Prostate gland (tissue), 2 donors: Measurements from ENCODE around the gene SGPL1. TPM values are rescaled to one million over a fixed set of nuclear protein-coding genes. Genes with fewer than 3 reads are reported as not detected.

Source experiments
- DNase-seq: peaks from one replicate; pipeline ENCODE4 v3.0.0-alpha.2; 2019; ENCODE audit warnings: low spot score
- H3K27ac ChIP-seq, 2 donors: fragments of 200-600 bp; sonication (generic); 2 replicates each; pipeline ENCODE4 v1.5.1; 2017 to 2019
- H3K27me3 ChIP-seq: fragments of 200-600 bp; sonication (generic); replicated peaks from 2 replicates; pipeline ENCODE4 v1.5.1; 2019; ENCODE audit not compliant: insufficient read depth
- H3K36me3 ChIP-seq, 2 donors: fragments of 200-600 bp; sonication (generic); 1 replicate in 1 of 2; 2 replicates in 1 of 2; pipeline versions ENCODE4 v1.5.1 to v1.8.1; 2017 to 2019
- H3K4me1 ChIP-seq: fragments of 200-600 bp; sonication (generic); replicated peaks from 2 replicates; pipeline ENCODE4 v1.5.1; 2019
- H3K4me3 ChIP-seq, 2 donors: fragments of 200-600 bp; sonication (generic); 2 replicates each; pipeline ENCODE4 v1.5.1; 2017 to 2019
- H3K9me3 ChIP-seq: fragments of 200-600 bp; sonication (generic); 2 replicates; pipeline ENCODE4 v1.5.1; 2017
- POLR2A ChIP-seq: fragments of 450-650 bp; IDR thresholded peaks from one replicate; pipeline ENCODE4 v1.6.1; 2016; ENCODE audit warnings: antibody characterized with exemption, mild to moderate bottlenecking
- POLR2AphosphoS5 ChIP-seq: sonication (generic); formaldehyde crosslinking; IDR thresholded peaks from one replicate; pipeline ENCODE4 v1.6.1; 2017; ENCODE audit warnings: antibody characterized with exemption
- WGBS: methylation state at CpG from one replicate; pipeline ENCODE4 v1.1.5; 2018; 5-methylcytosine and 5-hydroxymethylcytosine counted together
- intact Hi-C: fragments of 100-400 bp; cut with DNase I; formaldehyde crosslinking; loops from one replicate; pipeline ENCODE4 v1.14.2; 2022
- total RNA-seq, 2 donors: library from RNA; depleted of rRNA; stranded (reverse); fragments of >200 nt; gene quantifications; one replicate each; pipeline ENCODE4 v1.1.0, GENCODE V29; 2016
- TF ChIP-seq, protein P1 (sequence below), 4 experiments: fragments of 200-600 bp in 2 of 4; fragments of 450-650 bp in 2 of 4; sonication (generic) in 2 of 4; IDR thresholded peaks; 1 replicate in 3 of 4; 2 replicates in 1 of 4; pipeline ENCODE4 v1.5.1; 2016 to 2019; ENCODE audit warnings: antibody characterized with exemption in 4 of 4, mild to moderate bottlenecking in 2 of 4, moderate library complexity in 2 of 4

Gene SGPL1
- total RNA-seq, 2 donors from 2014 or later: 52.6 to 64.4 TPM

- H3K4me3 ChIP-seq: no peak overlapping the region
- 63% methylated on average over 1 of the region's 1 CpG for WGBS
- intact Hi-C loops: no loop called here
- no peaks in the 10 kb centered on the region for H3K36me3 ChIP-seq
- TF ChIP-seq, protein P1, sequence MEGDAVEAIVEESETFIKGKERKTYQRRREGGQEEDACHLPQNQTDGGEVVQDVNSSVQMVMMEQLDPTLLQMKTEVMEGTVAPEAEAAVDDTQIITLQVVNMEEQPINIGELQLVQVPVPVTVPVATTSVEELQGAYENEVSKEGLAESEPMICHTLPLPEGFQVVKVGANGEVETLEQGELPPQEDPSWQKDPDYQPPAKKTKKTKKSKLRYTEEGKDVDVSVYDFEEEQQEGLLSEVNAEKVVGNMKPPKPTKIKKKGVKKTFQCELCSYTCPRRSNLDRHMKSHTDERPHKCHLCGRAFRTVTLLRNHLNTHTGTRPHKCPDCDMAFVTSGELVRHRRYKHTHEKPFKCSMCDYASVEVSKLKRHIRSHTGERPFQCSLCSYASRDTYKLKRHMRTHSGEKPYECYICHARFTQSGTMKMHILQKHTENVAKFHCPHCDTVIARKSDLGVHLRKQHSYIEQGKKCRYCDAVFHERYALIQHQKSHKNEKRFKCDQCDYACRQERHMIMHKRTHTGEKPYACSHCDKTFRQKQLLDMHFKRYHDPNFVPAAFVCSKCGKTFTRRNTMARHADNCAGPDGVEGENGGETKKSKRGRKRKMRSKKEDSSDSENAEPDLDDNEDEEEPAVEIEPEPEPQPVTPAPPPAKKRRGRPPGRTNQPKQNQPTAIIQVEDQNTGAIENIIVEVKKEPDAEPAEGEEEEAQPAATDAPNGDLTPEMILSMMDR (IDR thresholded peaks at IDR 0.05): no peak
- TF ChIP-seq POLR2A (no peak), POLR2AphosphoS5 (no peak)
- no peaks in the 10 kb centered on the region for H3K9me3 ChIP-seq
- H3K4me1 ChIP-seq: no peaks in the 10 kb centered on the region
- DNase-seq: no peak
- no peaks in the 10 kb centered on the region for H3K27me3 ChIP-seq
- no peak overlapping the region for H3K27ac ChIP-seq
Observed at GRCh38 chr10:70891627-70892026, 75.9 kb downstream of the SGPL1 start.

DNA sequence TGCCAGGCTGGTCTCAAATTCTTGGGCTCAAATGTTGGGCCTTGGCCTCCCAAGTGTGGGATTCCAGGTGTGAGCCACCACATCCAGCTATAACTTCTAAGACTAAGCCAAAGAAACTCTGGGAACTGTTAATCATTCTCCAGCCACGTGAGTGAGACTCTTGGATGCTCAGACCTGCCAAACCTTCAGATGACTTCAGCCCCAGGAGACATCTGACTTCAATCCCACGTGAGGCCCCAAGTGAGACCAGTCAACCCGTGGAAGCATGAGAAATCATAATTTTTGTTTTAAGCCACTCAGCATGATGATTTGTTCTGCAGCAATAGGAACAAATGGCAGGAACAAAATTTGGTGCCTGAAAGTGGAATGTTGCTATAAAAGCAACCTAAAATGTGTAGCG is 76.9 kb downstream of the SGPL1 start:
- Histone ChIP-seq H3K4me1 (no peaks in the 10 kb centered on the region), H3K27me3 (no peaks in the 10 kb centered on the region), H3K27ac (no peak overlapping the region), H3K36me3 (no peaks in the 10 kb centered on the region), H3K9me3 (no peaks in the 10 kb centered on the region), H3K4me3 (no peak overlapping the region)
- TF ChIP-seq, protein P1 (IDR thresholded peaks at IDR 0.05): no peak
- no peak for TF ChIP-seq POLR2A
- TF ChIP-seq POLR2AphosphoS5: no peak
- 93% methylated on average over 4 of the region's 4 CpGs for WGBS
- no peak for DNase-seq
- intact Hi-C loops: no loop called here

DNA sequence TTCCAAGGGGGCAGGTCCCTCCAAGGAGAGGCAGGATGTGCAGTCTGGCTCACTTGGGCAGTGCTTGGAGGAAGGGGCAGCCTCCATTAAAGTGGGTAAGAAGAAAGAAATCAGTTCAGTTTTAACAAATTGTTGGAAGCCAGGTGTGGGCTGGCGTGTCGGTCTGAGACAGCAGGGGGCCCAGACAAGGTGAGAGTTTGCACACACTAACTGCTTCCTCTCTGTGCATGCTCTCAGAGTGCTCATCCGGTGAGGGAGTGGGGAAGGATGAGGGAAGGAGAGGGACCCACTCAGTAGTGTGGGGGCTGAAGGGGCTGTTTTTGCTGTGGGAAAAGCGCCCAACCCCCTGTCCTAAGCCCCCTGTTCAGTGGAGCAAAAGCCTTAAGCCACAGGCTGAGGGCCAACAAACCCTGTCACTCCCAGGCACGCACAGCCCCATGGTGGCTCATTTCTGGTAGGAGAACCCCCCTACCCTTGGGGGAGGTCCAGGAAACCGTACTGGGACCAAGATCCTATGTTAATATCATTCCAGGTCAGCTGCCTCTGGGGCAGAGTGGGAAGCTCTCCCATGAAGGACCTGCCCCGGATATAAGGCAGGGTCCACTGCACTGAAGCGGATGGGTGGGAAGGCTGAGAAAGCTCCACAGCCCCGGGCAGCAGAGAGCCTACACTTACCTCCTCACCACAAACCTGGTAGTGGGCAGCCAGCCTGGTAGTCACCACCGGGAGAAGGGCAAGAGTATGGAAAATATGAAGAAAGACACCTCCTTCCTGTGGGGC is 77.7 kb downstream of the SGPL1 start:
- no peak for DNase-seq

GRCh38 chr10:70894416-70894815 is 78.7 kb downstream of the SGPL1 start:
- 80% methylated on average over 2 of the region's 2 CpGs for WGBS
- Histone ChIP-seq H3K27me3 (no peaks in the 10 kb centered on the region), H3K4me1 (no peaks in the 10 kb centered on the region), H3K4me3 (no peak overlapping the region), H3K27ac (no peak overlapping the region), H3K36me3 (no peaks in the 10 kb centered on the region), H3K9me3 (no peaks in the 10 kb centered on the region)
- TF ChIP-seq POLR2AphosphoS5: no peak
- DNase-seq: no peak
- intact Hi-C loops: no loop called here

More for the DNA sequence above, 77.7 kb downstream of the SGPL1 start:
- Histone ChIP-seq H3K4me1 (no peaks in the 10 kb centered on the region), H3K27ac (no peak overlapping the region), H3K27me3 (no peaks in the 10 kb centered on the region), H3K4me3 (no peak overlapping the region), H3K36me3 (no peaks in the 10 kb centered on the region), H3K9me3 (no peaks in the 10 kb centered on the region)
- TF ChIP-seq, protein P1 (IDR thresholded peaks at IDR 0.05): no peak
- TF ChIP-seq POLR2AphosphoS5: no peak
- TF ChIP-seq POLR2A: no peak
- intact Hi-C loops: no loop called here
- WGBS: 75% methylated on average over 10 of the region's 10 CpGs

DNA sequence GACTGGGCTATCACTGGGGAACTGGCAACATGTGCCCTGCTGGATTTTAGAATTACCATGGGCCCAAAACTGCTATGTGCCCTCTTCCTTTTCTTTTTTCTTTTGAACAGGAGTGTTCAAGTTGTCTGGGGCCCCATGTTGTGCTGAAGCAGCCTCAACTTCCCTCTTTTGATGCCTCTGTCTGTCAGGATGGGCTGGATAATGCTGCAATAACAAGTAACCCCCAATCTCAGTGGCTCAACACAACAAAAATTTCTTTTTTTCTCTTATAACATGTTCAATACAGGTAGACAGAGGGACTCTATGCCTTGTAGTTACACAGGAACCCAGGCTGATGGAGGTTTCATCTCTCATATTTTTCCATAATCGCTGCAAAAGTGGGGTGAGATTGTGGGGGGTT is 80.8 kb downstream of the SGPL1 start:
- DNase-seq: no peak
- H3K27ac ChIP-seq: no peak overlapping the region
- no peaks in the 10 kb centered on the region for H3K36me3 ChIP-seq
- no peaks in the 10 kb centered on the region for H3K27me3 ChIP-seq
- WGBS: 100% methylated on average over 1 of the region's 1 CpG
- TF ChIP-seq POLR2A (no peak), POLR2AphosphoS5 (no peak)
- TF ChIP-seq, protein P1 (IDR thresholded peaks at IDR 0.05): no peak
- no peaks in the 10 kb centered on the region for H3K9me3 ChIP-seq
- no peaks in the 10 kb centered on the region for H3K4me1 ChIP-seq
- intact Hi-C loops: no loop called here
- no peak overlapping the region for H3K4me3 ChIP-seq
